Transverse colon (tissue), 4 donors: ENCODE results near the gene TMPRSS11E. TPM values are rescaled to one million over a fixed set of nuclear protein-coding genes. Genes with fewer than 3 reads are reported as not detected.
"Not testable (repeated sequence)": the region's sequence is repeated elsewhere in the genome, so short reads cannot be mapped to it uniquely, and the experiment has no call there.

Source experiments
- DNase-seq: peaks from one replicate; pipeline ENCODE4 v3.0.0-alpha.2; 2019
- H3K27ac ChIP-seq, 4 donors: fragments of 200-600 bp; sonication (generic); 2 replicates each; pipeline ENCODE4 v1.5.1; 2016 to 2018; ENCODE audit warnings: inconsistent platforms in 4 of 4
- H3K27me3 ChIP-seq: fragments of 200-600 bp; sonication (generic); 2 replicates; pipeline ENCODE4 v1.5.1; 2017; ENCODE audit warnings: inconsistent platforms
- H3K36me3 ChIP-seq, 4 donors: fragments of 200-600 bp; sonication (generic); 2 replicates each; pipeline ENCODE4 v1.5.1; 2017 to 2019; ENCODE audit warnings: inconsistent platforms in 4 of 4
- H3K4me1 ChIP-seq, 4 donors: fragments of 200-600 bp; sonication (generic); 2 replicates each; pipeline ENCODE4 v1.5.1; 2017 to 2020; ENCODE audit warnings: inconsistent platforms in 4 of 4
- H3K4me3 ChIP-seq, 4 donors: fragments of 200-600 bp; sonication (generic); 1 replicate in 1 of 4; 2 replicates in 3 of 4; pipeline versions ENCODE4 v1.5.1 to v1.6.1; 2017 to 2019; ENCODE audit warnings: inconsistent platforms in 4 of 4
- H3K9me3 ChIP-seq, 2 donors: fragments of 200-600 bp; sonication (generic); 2 replicates each; pipeline ENCODE4 v1.5.1; 2017 to 2019; ENCODE audit warnings: inconsistent platforms in 2 of 2
- EP300 ChIP-seq: sonication (generic); formaldehyde crosslinking; IDR thresholded peaks from one replicate; pipeline ENCODE4 v1.6.1; 2017; ENCODE audit warnings: antibody characterized with exemption, low read depth
- POLR2A ChIP-seq: fragments of 450-650 bp; IDR thresholded peaks from one replicate; pipeline ENCODE4 v1.6.1; 2016; ENCODE audit warnings: antibody characterized with exemption, mild to moderate bottlenecking, moderate library complexity
- POLR2AphosphoS5 ChIP-seq, 3 donors: sonication (generic); formaldehyde crosslinking; IDR thresholded peaks; one replicate each; pipeline ENCODE4 v1.6.1; 2016; ENCODE audit warnings: antibody characterized with exemption in 3 of 3
- WGBS, 2 donors: methylation state at CpG; one replicate each; pipeline ENCODE4 v1.1.5; 2018; ENCODE audit warnings: low coverage in 1 of 2; 5-methylcytosine and 5-hydroxymethylcytosine counted together
- in situ Hi-C, 4 donors: fragments of 200-750 bp; cut with MboI; loops; one replicate each; pipeline versions ENCODE4 v1.15.0 to v1.15.1; 2017; ENCODE audit warnings: low sequenced_read_pairs in 3 of 4, low pct_ligation_motif_present in 1 of 4, low pct_unique_long_range_greater_than_20kb in 1 of 4
- intact Hi-C: fragments of 100-400 bp; cut with DNase I; formaldehyde crosslinking; loops from one replicate; pipeline ENCODE4 v1.15.1; 2023; ENCODE audit warnings: low total_unique reads
- total RNA-seq, 4 donors: library from RNA; depleted of rRNA; stranded (reverse); fragments of >200 nt; gene quantifications; one replicate each; pipeline ENCODE4 v1.1.0, GENCODE V29; 2016
- TF ChIP-seq, protein P1 (sequence below), 5 experiments: fragments of 200-600 bp in 3 of 5; fragments of 450-650 bp in 2 of 5; sonication (generic) in 3 of 5; IDR thresholded peaks; 1 replicate in 2 of 5; 2 replicates in 3 of 5; pipeline ENCODE4 v1.5.1; 2016 to 2017; ENCODE audit warnings: antibody characterized with exemption in 5 of 5, inconsistent platforms in 3 of 5, mild to moderate bottlenecking in 2 of 5, moderate library complexity in 1 of 5

The TMPRSS11E gene
- total RNA-seq, 4 donors from 2014 or later, result not detected

GRCh38 chr4:68406479-68406859, 40.8 kb upstream of the TMPRSS11E start:
- TF ChIP-seq, protein P1, sequence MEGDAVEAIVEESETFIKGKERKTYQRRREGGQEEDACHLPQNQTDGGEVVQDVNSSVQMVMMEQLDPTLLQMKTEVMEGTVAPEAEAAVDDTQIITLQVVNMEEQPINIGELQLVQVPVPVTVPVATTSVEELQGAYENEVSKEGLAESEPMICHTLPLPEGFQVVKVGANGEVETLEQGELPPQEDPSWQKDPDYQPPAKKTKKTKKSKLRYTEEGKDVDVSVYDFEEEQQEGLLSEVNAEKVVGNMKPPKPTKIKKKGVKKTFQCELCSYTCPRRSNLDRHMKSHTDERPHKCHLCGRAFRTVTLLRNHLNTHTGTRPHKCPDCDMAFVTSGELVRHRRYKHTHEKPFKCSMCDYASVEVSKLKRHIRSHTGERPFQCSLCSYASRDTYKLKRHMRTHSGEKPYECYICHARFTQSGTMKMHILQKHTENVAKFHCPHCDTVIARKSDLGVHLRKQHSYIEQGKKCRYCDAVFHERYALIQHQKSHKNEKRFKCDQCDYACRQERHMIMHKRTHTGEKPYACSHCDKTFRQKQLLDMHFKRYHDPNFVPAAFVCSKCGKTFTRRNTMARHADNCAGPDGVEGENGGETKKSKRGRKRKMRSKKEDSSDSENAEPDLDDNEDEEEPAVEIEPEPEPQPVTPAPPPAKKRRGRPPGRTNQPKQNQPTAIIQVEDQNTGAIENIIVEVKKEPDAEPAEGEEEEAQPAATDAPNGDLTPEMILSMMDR (IDR thresholded peaks at IDR 0.05), result no peak
- TF ChIP-seq POLR2AphosphoS5 (IDR thresholded peaks at IDR 0.05) (no peak), POLR2A (no peak), EP300 (no peak)
- Histone ChIP-seq H3K36me3 (no peaks in the 10 kb centered on the region), H3K27ac (no peak overlapping the region), H3K4me1 (no peaks in the 10 kb centered on the region), H3K27me3 (no peaks in the 10 kb centered on the region), H3K9me3 (no peaks in the 10 kb centered on the region), H3K4me3 (no peak overlapping the region)
- intact Hi-C loops (no loop called here), in situ Hi-C loops (no loop called here)
- 58 to 73% methylated on average over 3 of the region's 3 CpGs for WGBS, 2 donors
- DNase-seq, result no peak

GRCh38 chr4:68407015-68407867, 40.0 kb upstream of the TMPRSS11E start:
- in situ Hi-C loops, intact Hi-C loops, H3K4me1 ChIP-seq, H3K27me3 ChIP-seq, H3K27ac ChIP-seq, H3K36me3 ChIP-seq, DNase-seq, H3K4me3 ChIP-seq, H3K9me3 ChIP-seq: not testable (repeated sequence)
- 69% methylated on average over 10 of the region's 10 CpGs; no CpG with 5 or more reads in 1 of the 2 donors for WGBS, 2 donors

DNA sequence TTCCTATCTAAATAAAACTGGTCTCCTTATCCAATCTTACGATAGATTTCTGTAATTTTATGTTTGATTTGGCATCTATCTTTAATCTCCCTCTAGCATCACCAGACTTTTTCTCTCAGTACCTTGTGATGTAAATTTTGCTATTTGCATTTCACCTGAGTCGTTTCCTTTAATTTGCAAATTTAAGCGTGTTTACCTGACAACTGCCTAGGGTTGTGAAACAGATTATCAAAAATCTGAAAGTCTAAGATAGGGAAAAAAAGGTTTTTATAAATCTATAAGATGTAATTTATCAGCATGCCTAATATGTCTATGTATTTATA, 39.4 kb upstream of the TMPRSS11E start:
- no peak for DNase-seq
- Histone ChIP-seq H3K9me3 (no peaks in the 10 kb centered on the region), H3K4me1 (no peaks in the 10 kb centered on the region), H3K4me3 (no peak overlapping the region), H3K27ac (no peak overlapping the region), H3K36me3 (no peaks in the 10 kb centered on the region), H3K27me3 (no peaks in the 10 kb centered on the region)
- in situ Hi-C loops, result no loop called here
- 46 to 69% methylated on average over 3 of the region's 3 CpGs for WGBS, 2 donors
- intact Hi-C loops, result no loop called here
- no peak for TF ChIP-seq POLR2AphosphoS5 (IDR thresholded peaks at IDR 0.05)
- TF ChIP-seq EP300, result no peak
- no peak for TF ChIP-seq POLR2A
- TF ChIP-seq, protein P1 (IDR thresholded peaks at IDR 0.05), result no peak

- DNase-seq, result no peak
- in situ Hi-C loops, result no loop called here
- H3K9me3 ChIP-seq, result no peaks in the 10 kb centered on the region
- TF ChIP-seq, protein P1 (IDR thresholded peaks at IDR 0.05), result no peak
- TF ChIP-seq POLR2A (no peak), POLR2AphosphoS5 (IDR thresholded peaks at IDR 0.05) (no peak), EP300 (no peak)
- 84% methylated on average over 2 of the region's 2 CpGs; no CpG with 5 or more reads in 1 of the 2 donors for WGBS, 2 donors
- H3K36me3 ChIP-seq, result no peaks in the 10 kb centered on the region
- no peaks in the 10 kb centered on the region for H3K27me3 ChIP-seq
- H3K4me1 ChIP-seq, result no peaks in the 10 kb centered on the region
- no peak overlapping the region for H3K27ac ChIP-seq
- intact Hi-C loops, result no loop called here
- no peak overlapping the region for H3K4me3 ChIP-seq
These were observed 37.1 kb upstream of the TMPRSS11E start for GRCh38 chr4:68410149-68410548.

GRCh38 chr4:68410643-68411042, 36.6 kb upstream of the TMPRSS11E start:
- in situ Hi-C loops (no loop called here), intact Hi-C loops (no loop called here)
- no peak for DNase-seq
- Histone ChIP-seq H3K36me3 (no peaks in the 10 kb centered on the region), H3K9me3 (no peaks in the 10 kb centered on the region), H3K27ac (no peak overlapping the region), H3K4me1 (no peaks in the 10 kb centered on the region), H3K4me3 (no peak overlapping the region), H3K27me3 (no peaks in the 10 kb centered on the region)
- 85 to 100% methylated on average over 1 of the region's 1 CpG for WGBS, 2 donors
- TF ChIP-seq POLR2AphosphoS5 (IDR thresholded peaks at IDR 0.05) (no peak), POLR2A (no peak), EP300 (no peak)
- TF ChIP-seq, protein P1 (IDR thresholded peaks at IDR 0.05), result no peak

DNA sequence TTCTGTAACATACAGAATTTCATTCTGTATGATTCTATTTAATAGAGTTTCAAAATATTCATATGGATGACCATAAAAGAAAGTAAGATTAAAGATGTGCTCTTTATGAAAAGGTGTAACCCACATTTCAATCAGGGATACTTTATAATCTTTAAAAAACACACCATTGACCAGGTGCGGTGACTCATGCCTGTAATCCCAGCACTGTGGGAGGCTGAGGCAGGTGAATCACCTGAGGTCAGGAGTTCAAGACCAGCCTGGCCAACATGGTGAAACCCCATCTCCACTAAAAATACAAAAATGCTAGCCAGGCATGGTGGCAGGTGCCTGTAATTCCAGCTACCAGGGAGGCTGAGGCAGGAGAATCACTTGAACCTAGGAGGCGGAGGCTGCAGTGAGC, 35.2 kb upstream of the TMPRSS11E start:
- WGBS, 2 donors, result 80 to 94% methylated on average over 1 to 2 of the region's 2 CpGs
- H3K27ac ChIP-seq, DNase-seq, H3K9me3 ChIP-seq, H3K4me3 ChIP-seq, H3K4me1 ChIP-seq, intact Hi-C loops, in situ Hi-C loops, H3K36me3 ChIP-seq, H3K27me3 ChIP-seq: not testable (repeated sequence)
